NCI-H748 treated with DMSO at 0.1 percent for 48 hours (cell line): ENCODE results near the gene CDH13.

ENCODE experiments used
- DNase-seq: peaks from one replicate; lab custom pipeline; 2025; lab: John Stamatoyannopoulos, UW

Gene CDH13

GRCh38 chr16:82954224-82954929, 327.6 kb downstream of the CDH13 start:
- DNase-seq, result no peak

GRCh38 chr16:82955741-82956348, 329.1 kb downstream of the CDH13 start:
- no peak for DNase-seq

GRCh38 chr16:82957212-82957611, 330.4 kb downstream of the CDH13 start:
- no peak for DNase-seq

- no peak for DNase-seq
These were observed 334.1 kb downstream of the CDH13 start for GRCh38 chr16:82960918-82961317.

GRCh38 chr16:82963653-82964052, 336.9 kb downstream of the CDH13 start:
- no peak for DNase-seq

- DNase-seq, result no peak
These were observed 339.0 kb downstream of the CDH13 start for GRCh38 chr16:82965808-82966207.

- DNase-seq, result no peak
These were observed 340.7 kb downstream of the CDH13 start for GRCh38 chr16:82967424-82967823.

GRCh38 chr16:82971126-82971525, 344.4 kb downstream of the CDH13 start:
- no peak for DNase-seq

- no peak for DNase-seq
These were observed 345.7 kb downstream of the CDH13 start for GRCh38 chr16:82972331-82972919.

- DNase-seq, result no peak
These were observed 352.8 kb downstream of the CDH13 start for GRCh38 chr16:82979406-82980111.

- DNase-seq, result no peak
These were observed 354.0 kb downstream of the CDH13 start for GRCh38 chr16:82980810-82981209.

- DNase-seq, result no peak
These were observed 361.0 kb downstream of the CDH13 start for GRCh38 chr16:82987767-82988166.

- no peak for DNase-seq
These were observed 363.4 kb downstream of the CDH13 start for GRCh38 chr16:82990155-82990554.

GRCh38 chr16:82991410-82991809, 364.6 kb downstream of the CDH13 start:
- DNase-seq, result no peak

GRCh38 chr16:82991966-82992675, 365.4 kb downstream of the CDH13 start:
- DNase-seq, result no peak

- no peak for DNase-seq
These were observed 366.0 kb downstream of the CDH13 start for GRCh38 chr16:82992786-82993185.

GRCh38 chr16:82993415-82993814, 366.6 kb downstream of the CDH13 start:
- no peak for DNase-seq

GRCh38 chr16:82993926-82994325, 367.2 kb downstream of the CDH13 start:
- DNase-seq, result no peak

GRCh38 chr16:82995286-82995923, 368.6 kb downstream of the CDH13 start:
- no peak for DNase-seq

- peak; percentile 84 for DNase-seq
These were observed 369.2 kb downstream of the CDH13 start for GRCh38 chr16:82995924-82996441.

- DNase-seq, result no peak
These were observed 370.0 kb downstream of the CDH13 start for GRCh38 chr16:82996814-82997213.
